SJCRH30 (cell line): ENCODE data around the gene NAA25. TPM values are rescaled to one million over a fixed set of nuclear protein-coding genes. Genes with fewer than 3 reads are reported as not detected.
"Not testable (repeated sequence)": the region's sequence is repeated elsewhere in the genome, so short reads cannot be mapped to it uniquely, and the experiment has no call there.

Experiments used
- DNase-seq, 2 experiments: peaks; one replicate each; pipeline ENCODE4 v3.0.0-alpha.2; 2015 to 2020
- H3K27ac ChIP-seq: fragments of 250-450 bp; sonication (Bioruptor Pico); 2 replicates; pipeline ENCODE4 v1.5.1; 2020; ENCODE audit warnings: mild to moderate bottlenecking, moderate library complexity
- H3K27me3 ChIP-seq: fragments of 250-450 bp; sonication (Bioruptor Pico); 2 replicates; pipeline ENCODE4 v1.5.1; 2020; ENCODE audit warnings: mild to moderate bottlenecking, moderate library complexity
- H3K36me3 ChIP-seq: fragments of 250-450 bp; sonication (Bioruptor Pico); 2 replicates; pipeline ENCODE4 v1.5.1; 2020; ENCODE audit warnings: mild to moderate bottlenecking, moderate library complexity
- H3K4me1 ChIP-seq: fragments of 250-450 bp; sonication (Bioruptor Pico); 2 replicates; pipeline ENCODE4 v1.5.1; 2020; ENCODE audit warnings: mild to moderate bottlenecking, moderate library complexity
- H3K4me3 ChIP-seq: fragments of 250-450 bp; sonication (Bioruptor Pico); 2 replicates; pipeline ENCODE4 v1.5.1; 2020; ENCODE audit warnings: mild to moderate bottlenecking, moderate library complexity
- H3K9me3 ChIP-seq: fragments of 250-450 bp; sonication (Bioruptor Pico); replicated peaks from 2 replicates; pipeline ENCODE4 v1.5.1; 2020; ENCODE audit warnings: mild to moderate bottlenecking, moderate library complexity
- total RNA-seq: library from RNA; depleted of rRNA; stranded (reverse); fragments of >200 nt; shearing (Covaris generic); gene quantifications from 2 replicates; pipeline ENCODE4 v1.2.3, GENCODE V29; 2014

NAA25 gene
- total RNA-seq, 1 experiment from 2014 or later = 31.1 TPM

GRCh38 chr12:112105891-112106290 is 2.7 kb downstream of the NAA25 start:
- H3K4me1 ChIP-seq = no peaks in the 10 kb centered on the region
- no peaks in the 10 kb centered on the region for H3K9me3 ChIP-seq
- no peak for DNase-seq
- no peak overlapping the region for H3K4me3 ChIP-seq
- H3K27ac ChIP-seq = no peak overlapping the region
- no peaks in the 10 kb centered on the region for H3K27me3 ChIP-seq
- H3K36me3 ChIP-seq = peaks cover 22% of the 10 kb centered on the region

- Histone ChIP-seq H3K36me3 (peaks cover 31% of the 10 kb centered on the region), H3K4me3 (no peak overlapping the region), H3K27me3 (no peaks in the 10 kb centered on the region), H3K4me1 (no peaks in the 10 kb centered on the region), H3K27ac (no peak overlapping the region), H3K9me3 (no peaks in the 10 kb centered on the region)
- no peak for DNase-seq
These were observed 4.7 kb downstream of the NAA25 start for GRCh38 chr12:112103758-112104503.

GRCh38 chr12:112102746-112103145 is 5.8 kb downstream of the NAA25 start:
- H3K27ac ChIP-seq, H3K27me3 ChIP-seq, H3K4me1 ChIP-seq, H3K9me3 ChIP-seq, DNase-seq, H3K4me3 ChIP-seq: not testable (repeated sequence)
- peaks cover 35% of the 10 kb centered on the region for H3K36me3 ChIP-seq

GRCh38 chr12:112102127-112102526 is 6.5 kb downstream of the NAA25 start:
- Histone ChIP-seq H3K4me3 (no peak overlapping the region), H3K27me3 (no peaks in the 10 kb centered on the region), H3K9me3 (no peaks in the 10 kb centered on the region), H3K36me3 (peaks cover 35% of the 10 kb centered on the region), H3K4me1 (no peaks in the 10 kb centered on the region), H3K27ac (no peak overlapping the region)
- DNase-seq = no peak

- not testable (repeated sequence) for H3K27me3 ChIP-seq, DNase-seq, H3K9me3 ChIP-seq, H3K4me1 ChIP-seq, H3K27ac ChIP-seq, H3K4me3 ChIP-seq
- H3K36me3 ChIP-seq = peaks cover 41% of the 10 kb centered on the region
These were observed 8.1 kb downstream of the NAA25 start for GRCh38 chr12:112100500-112100899.

GRCh38 chr12:112097641-112098040 is 10.9 kb downstream of the NAA25 start:
- DNase-seq = no peak
- peaks cover 42% of the 10 kb centered on the region for H3K36me3 ChIP-seq
- H3K27me3 ChIP-seq = no peaks in the 10 kb centered on the region
- H3K4me1 ChIP-seq = no peaks in the 10 kb centered on the region
- H3K9me3 ChIP-seq = no peaks in the 10 kb centered on the region
- H3K4me3 ChIP-seq = no peak overlapping the region
- H3K27ac ChIP-seq = no peak overlapping the region

- Histone ChIP-seq H3K36me3 (peaks cover 43% of the 10 kb centered on the region), H3K27ac (no peak overlapping the region), H3K27me3 (no peaks in the 10 kb centered on the region), H3K9me3 (no peaks in the 10 kb centered on the region), H3K4me1 (no peaks in the 10 kb centered on the region), H3K4me3 (no peak overlapping the region)
- no peak for DNase-seq
These were observed 11.9 kb downstream of the NAA25 start for GRCh38 chr12:112096667-112097066.

GRCh38 chr12:112096070-112096469 is 12.5 kb downstream of the NAA25 start:
- no peak for DNase-seq
- Histone ChIP-seq H3K27me3 (no peaks in the 10 kb centered on the region), H3K4me1 (no peaks in the 10 kb centered on the region), H3K36me3 (peaks cover 42% of the 10 kb centered on the region), H3K4me3 (no peak overlapping the region), H3K9me3 (no peaks in the 10 kb centered on the region), H3K27ac (no peak overlapping the region)

GRCh38 chr12:112091563-112091962 is 17.0 kb downstream of the NAA25 start:
- Histone ChIP-seq H3K4me1 (no peaks in the 10 kb centered on the region), H3K27ac (no peak overlapping the region), H3K27me3 (no peaks in the 10 kb centered on the region), H3K9me3 (no peaks in the 10 kb centered on the region), H3K4me3 (no peak overlapping the region), H3K36me3 (peaks cover 60% of the 10 kb centered on the region)
- no peak for DNase-seq

- no peak overlapping the region for H3K27ac ChIP-seq
- DNase-seq = no peak
- no peaks in the 10 kb centered on the region for H3K27me3 ChIP-seq
- H3K36me3 ChIP-seq = peaks cover 65% of the 10 kb centered on the region
- H3K4me1 ChIP-seq = no peaks in the 10 kb centered on the region
- H3K9me3 ChIP-seq = no peaks in the 10 kb centered on the region
- no peak overlapping the region for H3K4me3 ChIP-seq
These were observed 20.7 kb downstream of the NAA25 start for GRCh38 chr12:112087851-112088250.

GRCh38 chr12:112087055-112087850 is 21.3 kb downstream of the NAA25 start:
- Histone ChIP-seq H3K36me3 (peaks cover 64% of the 10 kb centered on the region), H3K4me1 (no peaks in the 10 kb centered on the region), H3K9me3 (no peaks in the 10 kb centered on the region), H3K27ac (no peak overlapping the region), H3K4me3 (no peak overlapping the region), H3K27me3 (no peaks in the 10 kb centered on the region)
- no peak for DNase-seq

GRCh38 chr12:112066566-112066965 is 42.0 kb downstream of the NAA25 start:
- H3K9me3 ChIP-seq = no peaks in the 10 kb centered on the region
- no peak for DNase-seq
- peaks cover 84% of the 10 kb centered on the region for H3K36me3 ChIP-seq
- no peaks in the 10 kb centered on the region for H3K27me3 ChIP-seq
- H3K27ac ChIP-seq = no peak overlapping the region
- H3K4me3 ChIP-seq = no peak overlapping the region
- H3K4me1 ChIP-seq = no peaks in the 10 kb centered on the region

GRCh38 chr12:112063273-112063672 is 45.3 kb downstream of the NAA25 start:
- Histone ChIP-seq H3K27me3 (no peaks in the 10 kb centered on the region), H3K27ac (no peak overlapping the region), H3K9me3 (no peaks in the 10 kb centered on the region), H3K36me3 (peaks cover 79% of the 10 kb centered on the region), H3K4me3 (no peak overlapping the region), H3K4me1 (no peaks in the 10 kb centered on the region)
- no peak for DNase-seq

- H3K27me3 ChIP-seq = no peaks in the 10 kb centered on the region
- H3K4me1 ChIP-seq = no peaks in the 10 kb centered on the region
- no peak overlapping the region for H3K4me3 ChIP-seq
- no peak overlapping the region for H3K27ac ChIP-seq
- no peak for DNase-seq
- peaks cover 72% of the 10 kb centered on the region for H3K36me3 ChIP-seq
- H3K9me3 ChIP-seq = no peaks in the 10 kb centered on the region
These were observed 47.4 kb downstream of the NAA25 start for GRCh38 chr12:112061137-112061536.

- Histone ChIP-seq H3K27me3 (no peaks in the 10 kb centered on the region), H3K27ac (no peak overlapping the region), H3K4me1 (no peaks in the 10 kb centered on the region), H3K9me3 (no peaks in the 10 kb centered on the region), H3K4me3 (no peak overlapping the region), H3K36me3 (peaks cover 62% of the 10 kb centered on the region)
- no peak for DNase-seq
These were observed 59.2 kb downstream of the NAA25 start for GRCh38 chr12:112049351-112049750.
